Stomach (tissue), 19 donors: Measurements from ENCODE around the gene CLRN2. TPM values are rescaled to one million over a fixed set of nuclear protein-coding genes. Genes with fewer than 3 reads are reported as not detected.

ENCODE experiments used
- DNase-seq, 2 donors: peaks; one replicate each; pipeline versions ENCODE4 v3.0.0 to v3.0.0-alpha.2; 2013 to 2019
- H3K27ac ChIP-seq, 5 donors: fragments of 200-600 bp in 4 of 5; sonication (generic) in 4 of 5; one replicate each; pipeline ENCODE4 v1.5.1; 2013 to 2019; ENCODE audit warnings: mild to moderate bottlenecking in 1 of 5, moderate library complexity in 1 of 5
- H3K27me3 ChIP-seq, 3 donors: fragments of 200-600 bp; sonication (generic); one replicate each; pipeline ENCODE4 v1.5.1; 2017 to 2019; ENCODE audit warnings: mixed run types in 1 of 3
- H3K36me3 ChIP-seq, 4 donors: fragments of 200-600 bp; sonication (generic); 1 replicate in 3 of 4; 2 replicates in 1 of 4; pipeline ENCODE4 v1.5.1; 2016 to 2019
- H3K4me1 ChIP-seq, 4 donors: fragments of 200-600 bp; sonication (generic); one replicate each; pipeline ENCODE4 v1.5.1; 2016 to 2019
- H3K4me3 ChIP-seq, 4 donors: fragments of 200-600 bp; sonication (generic) in 3 of 4; one replicate each; pipeline ENCODE4 v1.5.1; 2016 to 2019; ENCODE audit warnings: mild to moderate bottlenecking in 1 of 4
- H3K9me3 ChIP-seq, 4 donors: fragments of 200-600 bp; sonication (generic); one replicate each; pipeline ENCODE4 v1.5.1; 2016 to 2019
- EP300 ChIP-seq: sonication (generic); formaldehyde crosslinking; IDR thresholded peaks from one replicate; pipeline ENCODE4 v1.6.1; 2017; ENCODE audit warnings: antibody characterized with exemption
- POLR2A ChIP-seq, 4 donors: fragments of 450-650 bp; IDR thresholded peaks; one replicate each; pipeline ENCODE4 v1.6.1; 2016; ENCODE audit warnings: antibody characterized with exemption in 4 of 4, control low read depth in 2 of 4, mild to moderate bottlenecking in 1 of 4, moderate library complexity in 1 of 4
- POLR2AphosphoS5 ChIP-seq, 3 donors: sonication (generic); formaldehyde crosslinking; IDR thresholded peaks; one replicate each; pipeline ENCODE4 v1.6.1; 2016; ENCODE audit warnings: antibody characterized with exemption in 3 of 3
- WGBS, 5 donors: extraction: QIAGEN DNeasy Blood & Tissue Kit in 3 of 5; methylation state at CpG; one replicate each; pipeline versions ENCODE4 v1.1.5 to v1.1.7; 2013 to 2018; 5-methylcytosine and 5-hydroxymethylcytosine counted together
- intact Hi-C: fragments of 100-400 bp; cut with DNase I; formaldehyde crosslinking; loops from one replicate; pipeline ENCODE4 v1.15.1; 2023; ENCODE audit warnings: low total_unique reads
- long read RNA-seq, 10 donors: transcript quantifications; one replicate each; lab custom pipeline, GENCODE V29; 2026
- polyA plus RNA-seq, 3 donors: library from polyadenylated mRNA; stranded (reverse); fragments of 200-250 nt; gene quantifications; one replicate each; pipeline ENCODE4 v1.2.3, GENCODE V29; 2013
- total RNA-seq, 5 donors: library from RNA; depleted of rRNA; stranded (reverse); fragments of >200 nt; gene quantifications; one replicate each; pipeline versions ENCODE4 v1.1.0 to v1.2.3, GENCODE V29; 2014 to 2016
- TF ChIP-seq, protein P1 (sequence below), 7 experiments: fragments of 450-650 bp in 4 of 7; fragments of 200-600 bp in 3 of 7; sonication (generic) in 3 of 7; IDR thresholded peaks; one replicate each; pipeline ENCODE4 v1.5.1; 2016 to 2019; ENCODE audit warnings: antibody characterized with exemption in 7 of 7, control low read depth in 2 of 7, mild to moderate bottlenecking in 1 of 7
- donor health status: healthy with polysubstance abuse.
- donor health status: Bipolar disorder and iron deficiency.
- donor health status: healthy.

The CLRN2 gene
- total RNA-seq = not detected
- polyA plus RNA-seq = not detected
- long read RNA-seq, donor 1 = 0 reads
- long read RNA-seq, donor 2 = 0 reads
- long read RNA-seq, donor 3 = 0 reads
- long read RNA-seq, donor 4 = 0 reads
- long read RNA-seq, donor 5 = 0 reads
- long read RNA-seq, donor 6 = 0 reads
- long read RNA-seq, donor 7 = 0 reads
- long read RNA-seq, donor 8 = 0 reads
- long read RNA-seq, donor 9 = 0 reads
- long read RNA-seq, donor 10 = 0 reads

DNA sequence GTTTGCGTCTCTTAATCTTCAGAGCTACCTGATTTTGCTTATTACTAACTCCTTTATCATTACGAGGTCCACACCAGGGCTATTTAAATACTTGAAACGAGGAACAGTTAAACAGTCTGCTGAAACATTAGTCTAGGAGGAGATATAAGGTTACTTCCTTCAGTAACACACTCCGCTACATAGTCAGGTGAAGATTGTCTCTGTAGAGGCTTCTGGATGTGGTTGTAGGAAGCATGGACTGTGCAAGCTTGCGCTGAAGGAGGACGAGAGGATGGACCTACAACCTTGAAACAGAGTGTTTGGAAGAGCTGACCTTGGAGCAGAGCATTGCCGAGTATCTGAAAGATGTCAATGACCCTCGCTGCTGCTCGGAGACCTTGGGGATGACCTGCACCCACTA, at the start of gene CLRN2:
Gene CLRN2, plus strand, starts transcription at position 301 of the 400 bp plus-strand sequence. CDS start 102 bp downstream, outside the sequence.
- TF ChIP-seq EP300 (no peak), POLR2A (IDR thresholded peaks at IDR 0.05) (no peak), POLR2AphosphoS5 (IDR thresholded peaks at IDR 0.05) (no peak)
- TF ChIP-seq, protein P1, sequence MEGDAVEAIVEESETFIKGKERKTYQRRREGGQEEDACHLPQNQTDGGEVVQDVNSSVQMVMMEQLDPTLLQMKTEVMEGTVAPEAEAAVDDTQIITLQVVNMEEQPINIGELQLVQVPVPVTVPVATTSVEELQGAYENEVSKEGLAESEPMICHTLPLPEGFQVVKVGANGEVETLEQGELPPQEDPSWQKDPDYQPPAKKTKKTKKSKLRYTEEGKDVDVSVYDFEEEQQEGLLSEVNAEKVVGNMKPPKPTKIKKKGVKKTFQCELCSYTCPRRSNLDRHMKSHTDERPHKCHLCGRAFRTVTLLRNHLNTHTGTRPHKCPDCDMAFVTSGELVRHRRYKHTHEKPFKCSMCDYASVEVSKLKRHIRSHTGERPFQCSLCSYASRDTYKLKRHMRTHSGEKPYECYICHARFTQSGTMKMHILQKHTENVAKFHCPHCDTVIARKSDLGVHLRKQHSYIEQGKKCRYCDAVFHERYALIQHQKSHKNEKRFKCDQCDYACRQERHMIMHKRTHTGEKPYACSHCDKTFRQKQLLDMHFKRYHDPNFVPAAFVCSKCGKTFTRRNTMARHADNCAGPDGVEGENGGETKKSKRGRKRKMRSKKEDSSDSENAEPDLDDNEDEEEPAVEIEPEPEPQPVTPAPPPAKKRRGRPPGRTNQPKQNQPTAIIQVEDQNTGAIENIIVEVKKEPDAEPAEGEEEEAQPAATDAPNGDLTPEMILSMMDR (IDR thresholded peaks at IDR 0.05) = no peak

GRCh38 chr4:17468619-17469221, 46.2 kb upstream of the CLRN2 start:
- Histone ChIP-seq H3K36me3 (no peaks in the 10 kb centered on the region), H3K4me3 (no peak overlapping the region), H3K9me3 (no peaks in the 10 kb centered on the region), H3K27me3 (no peaks in the 10 kb centered on the region), H3K27ac (no peak overlapping the region), H3K4me1 (no peaks in the 10 kb centered on the region)
- WGBS, 5 donors = 55 to 70% (median 59%) methylated on average over 9 of the region's 9 CpGs
- TF ChIP-seq POLR2AphosphoS5 (IDR thresholded peaks at IDR 0.05) (no peak), POLR2A (IDR thresholded peaks at IDR 0.05) (no peak), EP300 (no peak)
- TF ChIP-seq, protein P1 (IDR thresholded peaks at IDR 0.05) = peak in 2 of 7 experiments; percentile 45 to 51
- DNase-seq = peak in 1 of 2 donors; percentile 69
- intact Hi-C loops = no loop called here

More for the DNA sequence above, at the start of gene CLRN2:
- H3K9me3 ChIP-seq = no peaks in the 10 kb centered on the region
- H3K36me3 ChIP-seq = no peaks in the 10 kb centered on the region
- H3K4me3 ChIP-seq = no peak within 1 kb of the TSS
- intact Hi-C loops = no loop called here
- H3K27ac ChIP-seq = no peak within 1 kb of the TSS
- no peak for DNase-seq
- no peaks in the 10 kb centered on the region for H3K27me3 ChIP-seq
- H3K4me1 ChIP-seq = peaks cover 10 to 26% (median 21%) of the 10 kb centered on the region in 4 donors
- WGBS, 5 donors = 75 to 80% (median 78%) methylated on average over 9 of the region's 9 CpGs

- Histone ChIP-seq H3K27me3 (no peaks in the 10 kb centered on the region), H3K27ac (no peak overlapping the region), H3K9me3 (no peaks in the 10 kb centered on the region), H3K4me1 (no peaks in the 10 kb centered on the region), H3K4me3 (no peak overlapping the region), H3K36me3 (no peaks in the 10 kb centered on the region)
- WGBS, 5 donors = 76 to 83% (median 81%) methylated on average over 11 of the region's 11 CpGs
- TF ChIP-seq EP300 (no peak), POLR2AphosphoS5 (IDR thresholded peaks at IDR 0.05) (no peak), POLR2A (IDR thresholded peaks at IDR 0.05) (no peak)
- TF ChIP-seq, protein P1 (IDR thresholded peaks at IDR 0.05) = no peak
- intact Hi-C loops = no loop called here
- DNase-seq = no peak
Measured at GRCh38 chr4:17469931-17470674, 44.9 kb upstream of the CLRN2 start.

DNA sequence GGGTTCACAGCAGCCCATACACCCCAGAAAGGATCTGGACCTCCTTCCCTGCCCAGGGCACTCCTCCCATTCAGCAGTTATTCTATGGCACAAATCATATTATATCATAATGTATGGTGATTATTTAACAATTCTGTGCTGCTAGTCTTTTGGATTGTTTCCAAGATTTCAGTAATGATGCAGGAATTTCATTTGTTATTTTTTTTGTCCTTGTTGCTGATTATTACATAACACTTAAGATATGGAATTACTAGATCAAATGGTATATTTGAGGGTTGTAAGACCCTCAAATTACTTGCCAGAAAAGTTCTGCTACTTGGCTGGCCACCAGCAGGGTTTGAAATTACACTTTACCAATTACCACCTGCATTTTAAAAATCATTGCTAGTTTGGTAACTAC, 39.5 kb upstream of the CLRN2 start:
- TF ChIP-seq, protein P1 (IDR thresholded peaks at IDR 0.05) = no peak
- TF ChIP-seq EP300 = no peak
- no peak for TF ChIP-seq POLR2AphosphoS5 (IDR thresholded peaks at IDR 0.05)
- TF ChIP-seq POLR2A (IDR thresholded peaks at IDR 0.05) = no peak
- Histone ChIP-seq H3K4me3 (no peak overlapping the region), H3K4me1 (no peaks in the 10 kb centered on the region), H3K9me3 (no peaks in the 10 kb centered on the region), H3K36me3 (peaks cover 0 to 17% (median 2%) of the 10 kb centered on the region in 4 donors), H3K27ac (no peak overlapping the region), H3K27me3 (no peaks in the 10 kb centered on the region)
- no peak for DNase-seq
- intact Hi-C loops = no loop called here
